HG03571 (cell line): ENCODE results near the gene PKNOX2.
A peak's percentile ranks its signal among the peaks of the same experiment; 100 is the strongest.

Experiments used
- ATAC-seq: cut with Tn5 transposase; IDR thresholded peaks from one replicate; pipeline ENCODE4 v1.9.1; 2021; ENCODE audit not compliant: unreplicated experiment

Gene PKNOX2

DNA sequence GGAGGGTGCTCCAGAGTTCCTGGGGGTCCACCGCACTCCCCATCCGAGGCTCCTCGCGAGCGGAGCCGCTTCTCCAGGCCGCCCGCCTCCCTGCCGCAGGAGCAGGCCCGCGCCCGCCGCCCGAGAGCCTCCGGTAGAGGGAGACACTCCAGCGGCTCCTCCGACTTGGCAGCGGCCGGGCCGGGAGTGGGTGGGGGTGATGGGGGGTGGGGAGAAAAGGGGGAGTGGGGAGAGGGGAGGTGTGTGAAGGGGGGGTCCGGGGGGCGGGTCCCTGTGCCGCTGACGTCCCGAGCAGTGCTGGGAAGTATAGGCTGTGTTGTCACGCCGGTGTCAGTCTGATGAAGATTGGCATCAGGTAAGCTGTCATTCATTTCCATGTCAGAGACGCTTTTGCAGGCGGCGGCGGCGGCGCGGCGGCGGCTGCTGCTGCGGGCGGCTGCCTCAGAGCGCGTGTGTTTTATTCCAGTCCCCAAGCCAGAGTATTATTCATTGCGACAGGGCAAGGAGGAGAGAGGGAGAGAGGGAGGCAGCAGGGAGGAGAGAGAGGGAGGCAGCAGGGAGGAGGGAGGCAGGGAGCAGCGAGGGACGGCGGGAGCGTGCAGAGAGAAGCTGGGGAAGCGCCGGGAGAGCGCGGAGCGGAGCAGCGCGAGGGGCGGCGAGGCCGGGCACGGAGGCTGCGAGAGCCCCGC lies at the start of gene PKNOX2:
Gene PKNOX2 (plus strand): TSS at position 330 of the 689 bp plus-strand sequence. CDS start 186,555 bp downstream, outside the sequence.
- ATAC-seq, result no peak

GRCh38 chr11:125117429-125117828 lies 47.1 kb upstream of the PKNOX2 start:
- no peak for ATAC-seq

- no peak for ATAC-seq
These were observed 41.2 kb upstream of the PKNOX2 start for GRCh38 chr11:125123194-125123946.

GRCh38 chr11:125123947-125124617 lies 40.5 kb upstream of the PKNOX2 start:
- ATAC-seq, result peak; percentile 82

DNA sequence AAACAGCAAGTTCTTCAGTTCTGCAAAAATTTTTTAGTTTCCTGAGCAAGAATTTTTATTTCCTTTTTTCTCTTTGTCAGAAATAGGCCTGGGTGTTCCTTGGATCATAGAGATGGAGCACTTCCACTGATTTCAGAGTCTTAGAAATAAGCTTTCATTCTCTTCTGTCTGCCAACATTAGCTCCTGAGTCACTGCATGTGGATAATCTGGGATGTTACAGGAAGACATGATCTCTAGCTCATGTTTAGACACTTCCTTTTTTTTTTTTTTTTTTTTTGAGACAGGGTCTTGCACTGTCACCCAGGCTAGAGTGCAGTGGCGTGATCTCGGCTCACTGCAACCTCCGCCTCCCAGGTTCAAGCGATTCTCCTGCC lies 39.9 kb upstream of the PKNOX2 start:
- ATAC-seq, result no peak

DNA sequence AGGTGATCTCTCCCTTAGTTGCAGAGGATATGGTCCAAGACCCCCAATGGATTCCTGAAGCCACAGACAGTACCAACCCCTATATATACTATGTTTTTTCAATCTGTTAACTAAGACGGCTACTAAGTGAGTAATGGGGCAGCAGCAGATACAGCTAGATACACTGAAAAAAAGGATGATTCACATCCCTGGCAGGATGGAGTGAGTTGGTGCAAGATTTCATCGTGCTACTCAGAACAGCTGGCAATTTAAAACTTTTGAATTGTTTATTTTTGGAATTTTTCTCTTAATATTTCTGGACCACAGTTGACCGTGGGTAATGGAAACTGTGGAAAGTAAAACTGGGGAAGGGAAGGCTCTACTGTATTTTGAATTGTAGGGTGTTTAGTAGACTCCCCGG lies 36.1 kb upstream of the PKNOX2 start:
- ATAC-seq, result no peak

- ATAC-seq, result no peak
These were observed 35.1 kb upstream of the PKNOX2 start for GRCh38 chr11:125129316-125129993.

DNA sequence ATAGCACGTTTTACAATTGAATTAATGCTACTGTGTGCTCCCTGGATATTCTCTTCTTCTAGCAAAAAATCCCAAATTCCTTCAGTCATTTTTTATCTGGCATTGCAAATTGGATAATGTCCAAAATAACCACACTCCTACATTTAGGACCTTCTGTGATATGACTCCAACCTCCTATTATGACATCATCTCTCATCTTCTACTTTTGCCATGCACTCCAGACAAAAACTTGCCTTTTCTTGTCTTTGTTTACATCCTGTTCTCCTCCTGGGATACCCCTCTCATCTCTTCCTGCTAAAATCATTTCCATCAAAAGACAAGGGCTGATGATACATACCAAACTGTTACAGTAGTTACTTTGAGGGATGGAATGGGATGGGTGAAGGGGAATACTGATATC lies 32.5 kb upstream of the PKNOX2 start:
- no peak for ATAC-seq

GRCh38 chr11:125132596-125132995 lies 32.0 kb upstream of the PKNOX2 start:
- no peak for ATAC-seq

DNA sequence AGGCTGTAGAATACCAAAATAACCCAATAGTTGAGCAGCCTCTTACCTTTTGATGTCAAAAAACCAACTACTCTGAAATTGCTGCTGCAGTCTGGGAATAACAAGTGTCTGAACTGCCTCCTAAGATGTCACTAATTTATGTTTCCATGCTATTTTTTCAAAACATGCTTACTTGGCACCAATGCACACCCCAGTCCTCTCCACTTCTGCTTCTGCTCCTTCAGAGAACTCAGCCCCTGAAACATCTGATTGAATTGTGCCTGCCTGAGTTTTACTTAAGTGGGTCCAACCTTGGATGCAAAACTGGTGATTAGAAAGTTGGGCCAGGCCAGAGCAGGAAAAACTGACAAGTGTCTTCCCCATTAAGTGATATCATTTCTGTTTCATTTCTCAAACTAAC lies 28.6 kb upstream of the PKNOX2 start:
- ATAC-seq, result no peak

GRCh38 chr11:125138966-125139365 lies 25.6 kb upstream of the PKNOX2 start:
- no peak for ATAC-seq

DNA sequence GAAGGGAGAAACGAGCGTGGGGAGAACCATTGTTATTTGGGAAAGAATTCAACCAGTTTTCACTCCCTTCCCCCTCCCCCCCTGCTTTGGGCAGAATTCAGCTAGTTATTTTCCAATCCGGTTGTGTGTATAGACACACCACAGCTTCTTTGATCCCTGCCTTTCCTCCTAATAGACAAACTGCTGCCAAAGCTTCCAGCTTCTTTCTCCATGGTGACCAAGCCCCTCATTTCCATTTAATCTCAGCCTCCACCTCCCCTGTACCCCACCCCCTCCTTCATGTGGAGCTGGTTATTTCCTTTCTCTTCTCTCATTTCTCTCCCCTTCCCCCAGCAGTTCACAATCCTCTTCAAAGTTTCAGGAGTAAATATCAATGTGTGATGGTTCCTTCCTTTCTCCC lies 24.8 kb upstream of the PKNOX2 start:
- no peak for ATAC-seq

- ATAC-seq, result no peak
These were observed 24.3 kb upstream of the PKNOX2 start for GRCh38 chr11:125140233-125140632.

- ATAC-seq, result no peak
These were observed 23.4 kb upstream of the PKNOX2 start for GRCh38 chr11:125141178-125141577.

DNA sequence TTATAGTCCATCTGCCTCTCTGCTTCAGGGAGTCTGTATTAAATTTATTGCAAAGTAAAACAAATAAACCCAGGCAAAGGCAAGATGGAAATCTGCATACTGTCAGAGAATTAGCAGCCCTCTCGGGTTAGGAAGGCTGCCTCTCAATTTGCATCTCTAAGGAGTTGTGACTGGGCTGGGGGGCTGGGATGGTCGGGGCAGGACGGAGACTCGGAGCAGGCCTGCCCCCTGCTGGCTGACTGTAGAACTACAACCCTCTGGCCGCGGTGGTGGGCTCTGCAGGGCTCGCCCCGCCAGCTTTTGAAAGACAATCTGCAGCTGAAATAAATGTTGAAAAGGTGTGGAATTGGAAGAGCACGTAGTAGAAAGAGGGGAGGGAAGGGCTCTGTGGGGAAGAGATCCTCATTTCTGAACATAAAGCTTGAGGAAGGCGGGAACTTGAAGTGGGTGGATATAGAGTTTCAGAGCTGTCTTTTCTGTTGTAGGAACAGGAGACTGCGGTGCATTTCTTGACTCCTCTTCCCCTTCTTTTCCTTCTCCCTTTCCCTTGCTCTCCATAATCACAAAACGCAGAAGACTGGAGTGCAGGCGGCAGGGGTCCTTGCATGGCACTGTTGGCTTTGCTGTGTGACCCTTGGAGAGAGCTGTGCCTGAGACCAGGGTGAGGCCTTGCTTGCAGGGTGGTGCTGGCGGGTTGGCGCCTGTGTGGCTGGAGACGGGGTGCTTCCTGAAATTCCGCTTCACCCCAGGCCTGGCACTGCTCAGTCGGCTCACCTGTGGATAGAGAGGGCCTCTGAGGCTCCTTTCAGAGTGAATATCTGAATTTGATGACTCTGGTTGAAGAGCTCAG lies 22.6 kb upstream of the PKNOX2 start:
- peak; percentile 73 for ATAC-seq

DNA sequence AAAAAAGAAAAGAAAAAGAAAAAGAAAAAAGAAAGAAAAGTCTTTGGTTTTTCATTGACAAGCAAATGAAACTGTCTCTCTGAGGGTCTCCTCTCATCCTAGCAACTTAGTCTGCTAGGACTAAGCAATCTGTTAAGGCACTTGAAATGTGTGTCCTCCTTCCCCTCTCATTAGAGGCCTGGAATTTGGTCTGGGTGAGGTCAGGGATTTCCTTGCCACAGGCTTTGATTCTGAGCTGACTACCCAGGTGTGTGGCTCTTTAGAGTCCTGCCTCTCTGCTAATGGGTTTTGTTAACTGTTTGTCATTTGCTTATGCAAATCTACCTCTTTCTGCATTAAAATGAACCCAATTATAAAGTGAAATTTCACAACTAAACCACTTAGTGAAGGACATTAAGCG lies 18.3 kb upstream of the PKNOX2 start:
- no peak for ATAC-seq

DNA sequence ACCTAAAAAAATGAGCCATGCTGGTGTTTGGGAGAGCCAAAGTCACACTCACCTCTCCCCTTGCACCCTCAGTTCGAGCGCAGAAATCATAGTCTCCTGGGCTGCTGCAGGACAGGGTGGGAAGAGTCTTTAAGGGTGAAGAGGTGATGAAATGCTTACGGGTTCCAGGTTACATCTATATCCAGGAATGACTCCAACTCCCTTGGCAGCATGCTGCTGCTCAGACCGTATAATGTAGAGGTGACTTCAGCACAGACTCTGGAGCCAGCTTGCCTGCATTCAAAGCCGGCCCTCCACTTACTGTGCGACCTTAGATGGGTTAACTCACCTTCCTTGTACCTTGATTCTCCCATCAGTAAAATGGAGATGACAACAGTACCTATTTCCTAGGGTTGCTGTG lies 17.3 kb upstream of the PKNOX2 start:
- ATAC-seq, result no peak

DNA sequence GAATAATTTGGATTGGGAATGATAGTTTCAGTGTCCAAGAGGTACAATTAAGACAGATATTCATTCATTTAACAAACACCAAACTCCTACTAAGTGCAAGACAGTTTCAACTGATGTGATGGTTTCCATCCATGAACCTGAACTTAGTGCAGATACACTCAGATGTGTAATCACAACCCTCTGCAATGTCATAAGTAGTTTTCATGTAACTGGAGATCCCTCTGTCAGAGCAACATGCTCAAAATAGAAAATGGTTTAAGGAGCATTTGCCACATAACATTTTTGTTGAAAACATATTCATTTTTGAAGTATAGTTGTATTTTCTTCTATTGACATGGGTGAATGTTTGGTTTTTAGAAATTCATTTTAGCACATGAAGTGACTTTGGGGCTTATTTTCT lies 16.5 kb upstream of the PKNOX2 start:
- ATAC-seq, result no peak

GRCh38 chr11:125148743-125149142 lies 15.8 kb upstream of the PKNOX2 start:
- ATAC-seq, result no peak

DNA sequence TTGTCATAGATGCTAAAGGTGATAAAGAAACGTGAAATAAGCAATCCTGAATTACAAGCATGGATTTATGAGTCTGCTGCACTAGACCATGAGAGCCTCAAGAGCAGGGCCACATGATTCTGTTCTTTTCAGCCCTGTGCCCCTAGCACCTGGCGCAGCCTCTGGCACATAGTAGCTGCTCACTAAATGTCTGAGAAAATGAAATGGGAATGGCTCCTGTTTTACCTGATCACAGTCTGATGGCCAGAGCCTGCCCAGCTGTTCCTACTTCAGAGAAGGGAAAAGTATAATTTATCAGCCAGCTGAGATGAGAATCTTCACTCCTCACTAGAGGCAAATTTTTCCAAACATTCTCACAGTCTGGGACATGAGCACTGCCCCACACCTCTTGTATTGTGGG lies 10.7 kb upstream of the PKNOX2 start:
- no peak for ATAC-seq
